Colonic mucosa (tissue), 4 donors: ENCODE data around the gene HOXA10. TPM values are rescaled to one million over a fixed set of nuclear protein-coding genes. Genes with fewer than 3 reads are reported as not detected.
A peak's percentile ranks its signal among the peaks of the same experiment; 100 is the strongest.

Experiments
- DNase-seq: peaks from one replicate; pipeline ENCODE4 v3.0.0-alpha.2; 2020
- H3K27ac ChIP-seq: fragments of 200-600 bp; one replicate; pipeline ENCODE4 v1.8.0; 2021
- H3K27me3 ChIP-seq: fragments of 200-600 bp; one replicate; pipeline ENCODE4 v1.8.0; 2021
- H3K36me3 ChIP-seq: fragments of 200-600 bp; one replicate; pipeline ENCODE4 v1.8.0; 2021
- H3K4me1 ChIP-seq: fragments of 200-600 bp; one replicate; pipeline ENCODE4 v1.8.0; 2021; ENCODE audit warnings: mild to moderate bottlenecking
- H3K4me3 ChIP-seq: fragments of 200-600 bp; one replicate; pipeline ENCODE4 v1.8.0; 2021
- H3K9ac ChIP-seq, 2 donors: one replicate each; pipeline ENCODE4 v1.7.0; 2013; ENCODE audit warnings: control low read depth in 2 of 2, low read depth in 2 of 2, low read length in 2 of 2
- H3K9me3 ChIP-seq: fragments of 200-600 bp; one replicate; pipeline ENCODE4 v1.8.0; 2021
- intact Hi-C: fragments of 100-400 bp; cut with DNase I; formaldehyde crosslinking; loops from one replicate; pipeline ENCODE4 v1.14.1; 2022
- total RNA-seq, 2 donors: library from RNA; stranded (reverse); fragmentation: NEBNext Ultra II Directional in 1 of 2; extraction: Animal tissue kit (Norgen Biotek cat#: 25700) in 1 of 2; gene quantifications; one replicate each; pipeline ENCODE4 v1.2.1, GENCODE V29; 2021
- TF ChIP-seq, protein P1 (sequence below): fragments of 200-600 bp; IDR thresholded peaks from one replicate; pipeline ENCODE4 v1.8.0; 2022; ENCODE audit warnings: antibody characterized with exemption, mild to moderate bottlenecking
- donor health status: healthy.
- donor health status: DM: no; HTN: no; CAD: no.
- donor health status: DM: no; HTN: no; CAD: no.

The HOXA10 gene
- total RNA-seq, 2 donors from 2014 or later = 25.4 to 26.0 TPM

DNA sequence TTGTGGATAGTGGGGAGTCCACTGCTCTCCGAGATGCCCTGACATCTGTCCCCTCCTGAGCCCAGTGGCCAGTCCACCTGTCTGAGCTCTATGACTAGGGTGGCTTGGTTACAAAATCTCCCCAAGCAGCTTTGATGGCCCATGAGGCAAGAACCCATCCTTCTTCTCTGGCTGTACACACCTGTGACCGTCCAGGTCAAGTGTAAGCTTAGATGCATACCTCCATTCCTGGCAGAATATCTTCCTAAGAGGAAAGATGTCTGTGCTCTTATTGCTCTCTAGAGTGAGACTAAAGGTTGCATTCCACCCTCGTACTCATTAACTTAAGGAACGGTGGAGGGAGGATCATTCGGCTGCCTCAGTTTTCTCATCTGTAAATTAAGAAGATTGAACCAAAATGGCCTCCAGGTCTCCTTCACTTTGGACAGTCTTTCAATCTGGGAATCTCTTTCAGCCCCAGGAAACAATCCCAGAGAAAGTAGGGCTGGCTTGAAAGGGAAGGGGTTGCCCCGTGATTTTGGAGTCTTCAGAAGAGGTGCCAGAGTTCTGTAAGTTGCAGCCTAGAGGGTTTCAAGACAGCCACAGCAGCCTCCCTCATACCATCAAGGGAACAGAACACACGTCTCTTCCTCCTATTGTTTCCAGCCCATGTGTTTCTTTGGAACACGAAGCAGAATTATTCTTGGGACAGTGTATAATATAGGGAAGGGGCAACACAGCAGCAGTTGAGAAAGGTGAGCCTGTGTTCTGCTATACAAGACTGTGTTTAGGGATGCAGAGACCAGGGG, 49.0 kb downstream of the HOXA10 start:
- intact Hi-C loops = no loop called here
- Histone ChIP-seq H3K27ac (no peak overlapping the region), H3K4me1 (peaks cover 8% of the 10 kb centered on the region), H3K36me3 (no peaks in the 10 kb centered on the region), H3K27me3 (no peaks in the 10 kb centered on the region), H3K9me3 (no peaks in the 10 kb centered on the region), H3K4me3 (no peak overlapping the region), H3K9ac (peak overlapping the region in 1 of 2 donors; percentile 87)
- DNase-seq = peak; percentile 30
- TF ChIP-seq, protein P1, sequence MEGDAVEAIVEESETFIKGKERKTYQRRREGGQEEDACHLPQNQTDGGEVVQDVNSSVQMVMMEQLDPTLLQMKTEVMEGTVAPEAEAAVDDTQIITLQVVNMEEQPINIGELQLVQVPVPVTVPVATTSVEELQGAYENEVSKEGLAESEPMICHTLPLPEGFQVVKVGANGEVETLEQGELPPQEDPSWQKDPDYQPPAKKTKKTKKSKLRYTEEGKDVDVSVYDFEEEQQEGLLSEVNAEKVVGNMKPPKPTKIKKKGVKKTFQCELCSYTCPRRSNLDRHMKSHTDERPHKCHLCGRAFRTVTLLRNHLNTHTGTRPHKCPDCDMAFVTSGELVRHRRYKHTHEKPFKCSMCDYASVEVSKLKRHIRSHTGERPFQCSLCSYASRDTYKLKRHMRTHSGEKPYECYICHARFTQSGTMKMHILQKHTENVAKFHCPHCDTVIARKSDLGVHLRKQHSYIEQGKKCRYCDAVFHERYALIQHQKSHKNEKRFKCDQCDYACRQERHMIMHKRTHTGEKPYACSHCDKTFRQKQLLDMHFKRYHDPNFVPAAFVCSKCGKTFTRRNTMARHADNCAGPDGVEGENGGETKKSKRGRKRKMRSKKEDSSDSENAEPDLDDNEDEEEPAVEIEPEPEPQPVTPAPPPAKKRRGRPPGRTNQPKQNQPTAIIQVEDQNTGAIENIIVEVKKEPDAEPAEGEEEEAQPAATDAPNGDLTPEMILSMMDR = no peak

DNA sequence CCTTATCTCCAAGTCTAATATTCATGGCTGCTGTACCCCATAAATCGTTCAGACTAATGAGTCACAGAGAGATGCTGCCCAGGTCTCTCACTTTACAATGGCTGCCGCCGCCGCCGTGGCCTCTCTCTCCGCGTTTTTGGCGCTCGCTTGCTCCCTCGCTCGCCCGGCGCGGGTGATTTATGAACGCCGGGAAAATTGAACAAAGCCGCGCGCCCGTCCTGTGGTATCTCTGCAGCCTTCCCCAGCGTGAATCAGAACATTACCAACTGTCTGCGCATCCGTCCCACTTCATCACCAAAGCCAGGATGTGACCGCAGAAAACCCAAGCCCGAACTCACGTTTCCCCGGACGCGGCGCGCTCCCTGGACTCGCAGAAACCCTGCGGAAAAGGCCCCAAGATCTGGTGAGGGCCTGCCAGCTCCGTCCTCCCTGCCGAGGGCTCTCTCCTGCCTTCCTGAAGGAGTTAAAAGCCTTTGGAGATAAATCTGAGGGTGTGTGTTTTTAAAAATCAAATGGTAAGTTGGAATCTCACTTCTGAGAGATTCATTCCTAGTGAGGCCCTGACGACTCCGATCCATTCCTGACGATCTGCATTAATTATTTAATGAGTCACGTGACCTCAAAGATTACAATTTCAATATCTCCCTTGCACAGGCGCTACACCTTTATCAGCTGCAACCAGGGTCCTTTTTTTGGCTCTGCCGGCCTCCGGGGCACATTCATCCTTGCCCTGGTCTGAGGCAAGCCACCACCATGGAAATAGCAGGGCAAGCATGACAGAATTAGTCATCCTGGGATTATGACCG, 49.8 kb downstream of the HOXA10 start:
- Histone ChIP-seq H3K4me1 (peaks cover 10% of the 10 kb centered on the region), H3K27me3 (no peaks in the 10 kb centered on the region), H3K4me3 (no peak overlapping the region), H3K9me3 (no peaks in the 10 kb centered on the region), H3K9ac (peak overlapping the region; percentile 38 to 87), H3K36me3 (no peaks in the 10 kb centered on the region), H3K27ac (no peak overlapping the region)
- intact Hi-C loops = no loop called here
- peak; percentile 37 for DNase-seq
- TF ChIP-seq, protein P1 = no peak

DNA sequence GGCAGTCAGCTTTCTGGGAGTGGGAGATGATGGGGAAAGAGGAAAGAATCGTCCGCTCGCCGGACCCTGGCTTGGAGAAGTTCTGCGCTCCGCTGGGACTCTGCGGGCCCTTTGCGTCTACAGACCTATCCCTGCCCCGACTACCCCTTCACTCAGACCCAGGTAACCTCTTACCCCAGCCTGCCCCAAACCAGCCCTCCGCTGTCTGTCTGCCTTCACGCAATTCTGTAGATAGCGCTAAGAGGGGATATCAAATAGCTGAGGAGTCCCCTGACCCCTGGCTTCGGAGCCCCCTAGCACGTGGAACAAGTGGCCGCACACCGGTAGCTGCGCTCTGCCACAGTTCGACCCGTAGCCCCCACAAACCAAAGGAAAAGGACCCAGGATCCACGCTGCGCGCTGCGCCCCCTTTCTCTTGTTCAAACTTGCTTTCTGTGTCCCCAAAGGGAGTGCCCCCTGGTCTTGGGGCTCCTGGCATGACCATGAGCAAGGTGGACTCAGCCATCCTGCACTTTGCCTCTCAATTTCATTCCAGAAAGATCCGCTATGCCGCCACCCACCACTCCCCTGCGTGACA, 50.6 kb downstream of the HOXA10 start:
- no peaks in the 10 kb centered on the region for H3K9me3 ChIP-seq
- H3K4me1 ChIP-seq = peaks cover 14% of the 10 kb centered on the region
- H3K4me3 ChIP-seq = peak overlapping the region; percentile 16
- intact Hi-C loops = no loop called here
- peak overlapping the region; percentile 61 to 87 for H3K9ac ChIP-seq
- H3K36me3 ChIP-seq = no peaks in the 10 kb centered on the region
- peak; percentile 32 for DNase-seq
- H3K27me3 ChIP-seq = no peaks in the 10 kb centered on the region
- H3K27ac ChIP-seq = peak overlapping the region; percentile 83
- TF ChIP-seq, protein P1 = no peak

DNA sequence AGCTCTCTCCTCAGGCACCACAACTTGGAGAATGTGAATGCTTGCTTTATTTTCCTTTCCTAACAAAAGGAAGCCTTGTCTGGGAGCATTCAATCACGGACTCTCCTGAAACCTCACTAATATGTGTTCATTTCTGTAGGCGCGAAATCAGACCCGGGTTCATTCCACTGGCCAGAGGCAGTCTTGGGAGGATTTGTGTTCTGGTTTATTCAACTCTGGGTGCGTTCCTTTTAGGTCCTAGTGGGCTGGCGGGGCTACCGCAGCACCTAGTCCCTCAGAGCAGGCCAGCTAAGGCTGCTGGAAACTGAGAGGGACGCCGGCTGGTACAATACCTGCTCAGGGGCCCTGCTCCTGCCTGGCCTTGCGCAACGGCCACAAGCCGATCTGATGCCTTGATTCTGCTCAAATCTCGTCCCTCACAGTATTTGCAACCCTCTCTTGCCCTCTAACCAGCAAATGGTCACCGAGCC, 51.1 kb downstream of the HOXA10 start:
- Histone ChIP-seq H3K9ac (peak overlapping the region; percentile 61 to 87), H3K27ac (peak overlapping the region; percentile 83), H3K36me3 (no peaks in the 10 kb centered on the region), H3K27me3 (no peaks in the 10 kb centered on the region), H3K4me1 (peaks cover 17% of the 10 kb centered on the region), H3K4me3 (peak overlapping the region; percentile 16), H3K9me3 (no peaks in the 10 kb centered on the region)
- peak; percentile 29 for DNase-seq
- TF ChIP-seq, protein P1 = no peak
- intact Hi-C loops = no loop called here
